Neural cell (in vitro differentiated cells): ENCODE data around the gene PHF12. TPM values are rescaled to one million over a fixed set of nuclear protein-coding genes. Genes with fewer than 3 reads are reported as not detected.

Experiments
- H2AFZ ChIP-seq: fragments of 200-600, 300-800 bp; sonication (generic), shearing (Covaris generic); 2 replicates; pipeline ENCODE4 v1.6.0; 2014; ENCODE audit warnings: low read depth, mild to moderate bottlenecking, antibody characterized with exemption, low read length, moderate library complexity
- H3F3A ChIP-seq: fragments of 200-600 bp; shearing (Covaris generic); 2 replicates; pipeline ENCODE4 v1.6.1; 2016; ENCODE audit warnings: mild to moderate bottlenecking, moderate library complexity, mixed read lengths, antibody characterized with exemption, low read length; ENCODE audit not compliant: insufficient read depth, poor library complexity, severe bottlenecking
- H3K27ac ChIP-seq: fragments of 200-600, 300-800 bp; sonication (generic), shearing (Covaris generic); 2 replicates; pipeline ENCODE4 v1.5.1; 2014; ENCODE audit warnings: mild to moderate bottlenecking, low read length, moderate library complexity
- H3K27me3 ChIP-seq: fragments of 300-800, 200-600 bp; sonication (generic), shearing (Covaris generic); 2 replicates; pipeline ENCODE4 v1.6.0; 2014; ENCODE audit warnings: mild to moderate bottlenecking, low read depth, low read length, moderate library complexity; ENCODE audit not compliant: insufficient read depth
- H3K36me3 ChIP-seq: fragments of 300-800, 200-600 bp; sonication (generic), shearing (Covaris generic); 2 replicates; pipeline ENCODE4 v1.5.1; 2014; ENCODE audit warnings: mild to moderate bottlenecking, antibody characterized with exemption, low read length, moderate library complexity; ENCODE audit not compliant: insufficient read depth
- H3K4me2 ChIP-seq: fragments of 300-800, 200-600 bp; sonication (generic), shearing (Covaris generic); 2 replicates; pipeline ENCODE4 v1.6.0; 2014; ENCODE audit warnings: mild to moderate bottlenecking, low read length
- H3K4me3 ChIP-seq: fragments of 300-800, 200-600 bp; sonication (generic), shearing (Covaris generic); 2 replicates; pipeline ENCODE4 v1.5.1; 2014; ENCODE audit warnings: mild to moderate bottlenecking, low read length, moderate library complexity
- H3K79me2 ChIP-seq: fragments of 200-600 bp; shearing (Covaris generic); replicated peaks from 2 replicates; pipeline ENCODE4 v1.6.0; 2014; ENCODE audit warnings: mild to moderate bottlenecking, low read length, moderate library complexity; ENCODE audit not compliant: insufficient read depth
- H3K9ac ChIP-seq: fragments of 300-800, 200-600 bp; sonication (generic), shearing (Covaris generic); 2 replicates; pipeline ENCODE4 v1.6.1; 2016; ENCODE audit warnings: mild to moderate bottlenecking, low read length, mixed read lengths
- H3K9me2 ChIP-seq: fragments of 200-600 bp; shearing (Covaris generic); 2 replicates; pipeline ENCODE4 v1.6.1; 2016; ENCODE audit warnings: mild to moderate bottlenecking, low read length, mixed read lengths; ENCODE audit not compliant: insufficient read depth
- H3K9me3 ChIP-seq: fragments of 200-600, 300-800 bp; sonication (generic), shearing (Covaris generic); 2 replicates; pipeline ENCODE4 v1.6.1; 2016; ENCODE audit warnings: mild to moderate bottlenecking, mixed run types, low read length, moderate library complexity, mixed read lengths
- H4K20me1 ChIP-seq: fragments of 200-600 bp; shearing (Covaris generic); 2 replicates; pipeline ENCODE4 v1.6.1; 2016; ENCODE audit warnings: mild to moderate bottlenecking, mixed run types; ENCODE audit not compliant: insufficient read depth
- EP300 ChIP-seq: fragments of 450-650 bp; conservative IDR thresholded peaks from 2 replicates; pipeline ENCODE4 v1.6.1; 2014; ENCODE audit warnings: antibody characterized with exemption, mild to moderate bottlenecking, moderate library complexity; ENCODE audit not compliant: poor library complexity, severe bottlenecking
- EZH2 ChIP-seq: fragments of 200-600, 300-800 bp; shearing (Covaris generic), sonication (generic); IDR thresholded peaks from 2 replicates; pipeline ENCODE4 v1.6.1; 2014; ENCODE audit warnings: antibody characterized with exemption, low read length, borderline replicate concordance, mild to moderate bottlenecking; ENCODE audit not compliant: insufficient read depth, poor library complexity, severe bottlenecking
- MXI1 ChIP-seq: fragments of 450-650 bp; conservative IDR thresholded peaks from 2 replicates; pipeline ENCODE4 v1.6.1; 2014; ENCODE audit warnings: antibody characterized with exemption, mild to moderate bottlenecking; ENCODE audit not compliant: poor library complexity, severe bottlenecking
- POLR2AphosphoS5 ChIP-seq: IDR thresholded peaks from 2 replicates; pipeline ENCODE4 v1.6.1; 2012
- RAD21 ChIP-seq: fragments of 450-650 bp; conservative IDR thresholded peaks from 2 replicates; pipeline ENCODE4 v1.6.1; 2014; ENCODE audit warnings: antibody characterized with exemption, mild to moderate bottlenecking, moderate library complexity
- SMC3 ChIP-seq: fragments of 450-650 bp; conservative IDR thresholded peaks from 2 replicates; pipeline ENCODE4 v1.6.1; 2014; ENCODE audit warnings: antibody characterized with exemption, mild to moderate bottlenecking, moderate library complexity; ENCODE audit not compliant: poor library complexity
- TAF1 ChIP-seq: IDR thresholded peaks from 2 replicates; pipeline ENCODE4 v1.6.1; 2012; ENCODE audit warnings: low read depth
- polyA plus RNA-seq: library from polyadenylated mRNA; depleted of rRNA; stranded (reverse); fragments of >200 nt; gene quantifications from 2 replicates; pipeline ENCODE4 v1.2.3, GENCODE V29; 2014
- TF ChIP-seq, protein P1 (sequence below): IDR thresholded peaks from 2 replicates; pipeline ENCODE4 v1.6.1; 2012; ENCODE audit warnings: borderline replicate concordance
- TF ChIP-seq, protein P2 (sequence below): fragments of 450-650 bp; IDR thresholded peaks from 2 replicates; pipeline ENCODE4 v1.5.1; 2014; ENCODE audit warnings: antibody characterized with exemption, mild to moderate bottlenecking, moderate library complexity; ENCODE audit not compliant: poor library complexity, severe bottlenecking

The PHF12 gene
- polyA plus RNA-seq, 1 donor from 2014 or later = 10.4 TPM

DNA sequence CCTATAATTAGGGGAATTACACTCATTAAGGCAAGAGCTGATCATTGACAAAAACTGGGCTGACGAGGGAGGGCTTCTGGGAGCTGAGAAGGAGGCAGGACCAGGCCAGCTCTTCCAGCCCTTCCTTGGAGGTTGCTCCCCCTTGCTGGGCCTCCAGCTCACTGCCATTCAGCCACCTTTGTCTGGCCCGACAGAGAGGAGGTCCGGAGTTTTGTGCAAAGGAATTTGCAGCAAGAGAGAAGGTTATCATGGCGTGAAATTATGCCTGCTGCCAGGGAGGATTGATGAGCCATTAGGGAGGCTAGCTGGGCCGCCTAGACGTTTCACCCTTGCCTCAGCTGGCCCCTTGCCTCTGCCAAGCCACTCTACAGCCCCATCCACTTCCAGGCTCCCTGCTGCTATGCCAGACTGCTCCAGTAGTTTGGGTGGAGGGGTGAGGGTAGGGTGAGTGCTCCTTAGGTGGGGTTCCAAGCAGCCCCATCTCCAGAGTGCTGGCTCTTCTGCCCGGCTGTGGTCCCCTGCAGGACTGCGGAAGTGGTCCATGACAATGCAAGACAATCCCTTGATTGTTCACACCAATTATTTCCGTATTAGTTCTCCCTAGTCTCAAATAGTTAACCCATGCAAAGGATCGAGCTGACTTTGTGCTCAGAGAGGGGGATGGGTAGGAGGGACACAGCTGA, 17.1 kb upstream of the PHF12 start:
- Histone ChIP-seq H3K9me2 (no peaks in the 10 kb centered on the region), H3K9me3 (no peaks in the 10 kb centered on the region), H3K27ac (no peak overlapping the region), H3K4me2 (peak overlapping the region; percentile 25), H3K9ac (no peak overlapping the region), H3K4me3 (no peak overlapping the region), H3K36me3 (no peaks in the 10 kb centered on the region), H3K27me3 (no peaks in the 10 kb centered on the region), H3F3A (no peaks in the 10 kb centered on the region), H2AFZ (no peak overlapping the region), H3K79me2 (no peaks in the 10 kb centered on the region), H4K20me1 (no peaks in the 10 kb centered on the region)
- TF ChIP-seq EP300 (no peak), POLR2AphosphoS5 (no peak), EZH2 (no peak), MXI1 (no peak), RAD21 (no peak), SMC3 (no peak), TAF1 (no peak)
- TF ChIP-seq, protein P1, sequence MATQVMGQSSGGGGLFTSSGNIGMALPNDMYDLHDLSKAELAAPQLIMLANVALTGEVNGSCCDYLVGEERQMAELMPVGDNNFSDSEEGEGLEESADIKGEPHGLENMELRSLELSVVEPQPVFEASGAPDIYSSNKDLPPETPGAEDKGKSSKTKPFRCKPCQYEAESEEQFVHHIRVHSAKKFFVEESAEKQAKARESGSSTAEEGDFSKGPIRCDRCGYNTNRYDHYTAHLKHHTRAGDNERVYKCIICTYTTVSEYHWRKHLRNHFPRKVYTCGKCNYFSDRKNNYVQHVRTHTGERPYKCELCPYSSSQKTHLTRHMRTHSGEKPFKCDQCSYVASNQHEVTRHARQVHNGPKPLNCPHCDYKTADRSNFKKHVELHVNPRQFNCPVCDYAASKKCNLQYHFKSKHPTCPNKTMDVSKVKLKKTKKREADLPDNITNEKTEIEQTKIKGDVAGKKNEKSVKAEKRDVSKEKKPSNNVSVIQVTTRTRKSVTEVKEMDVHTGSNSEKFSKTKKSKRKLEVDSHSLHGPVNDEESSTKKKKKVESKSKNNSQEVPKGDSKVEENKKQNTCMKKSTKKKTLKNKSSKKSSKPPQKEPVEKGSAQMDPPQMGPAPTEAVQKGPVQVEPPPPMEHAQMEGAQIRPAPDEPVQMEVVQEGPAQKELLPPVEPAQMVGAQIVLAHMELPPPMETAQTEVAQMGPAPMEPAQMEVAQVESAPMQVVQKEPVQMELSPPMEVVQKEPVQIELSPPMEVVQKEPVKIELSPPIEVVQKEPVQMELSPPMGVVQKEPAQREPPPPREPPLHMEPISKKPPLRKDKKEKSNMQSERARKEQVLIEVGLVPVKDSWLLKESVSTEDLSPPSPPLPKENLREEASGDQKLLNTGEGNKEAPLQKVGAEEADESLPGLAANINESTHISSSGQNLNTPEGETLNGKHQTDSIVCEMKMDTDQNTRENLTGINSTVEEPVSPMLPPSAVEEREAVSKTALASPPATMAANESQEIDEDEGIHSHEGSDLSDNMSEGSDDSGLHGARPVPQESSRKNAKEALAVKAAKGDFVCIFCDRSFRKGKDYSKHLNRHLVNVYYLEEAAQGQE = no peak
- TF ChIP-seq, protein P2, sequence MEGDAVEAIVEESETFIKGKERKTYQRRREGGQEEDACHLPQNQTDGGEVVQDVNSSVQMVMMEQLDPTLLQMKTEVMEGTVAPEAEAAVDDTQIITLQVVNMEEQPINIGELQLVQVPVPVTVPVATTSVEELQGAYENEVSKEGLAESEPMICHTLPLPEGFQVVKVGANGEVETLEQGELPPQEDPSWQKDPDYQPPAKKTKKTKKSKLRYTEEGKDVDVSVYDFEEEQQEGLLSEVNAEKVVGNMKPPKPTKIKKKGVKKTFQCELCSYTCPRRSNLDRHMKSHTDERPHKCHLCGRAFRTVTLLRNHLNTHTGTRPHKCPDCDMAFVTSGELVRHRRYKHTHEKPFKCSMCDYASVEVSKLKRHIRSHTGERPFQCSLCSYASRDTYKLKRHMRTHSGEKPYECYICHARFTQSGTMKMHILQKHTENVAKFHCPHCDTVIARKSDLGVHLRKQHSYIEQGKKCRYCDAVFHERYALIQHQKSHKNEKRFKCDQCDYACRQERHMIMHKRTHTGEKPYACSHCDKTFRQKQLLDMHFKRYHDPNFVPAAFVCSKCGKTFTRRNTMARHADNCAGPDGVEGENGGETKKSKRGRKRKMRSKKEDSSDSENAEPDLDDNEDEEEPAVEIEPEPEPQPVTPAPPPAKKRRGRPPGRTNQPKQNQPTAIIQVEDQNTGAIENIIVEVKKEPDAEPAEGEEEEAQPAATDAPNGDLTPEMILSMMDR = no peak

DNA sequence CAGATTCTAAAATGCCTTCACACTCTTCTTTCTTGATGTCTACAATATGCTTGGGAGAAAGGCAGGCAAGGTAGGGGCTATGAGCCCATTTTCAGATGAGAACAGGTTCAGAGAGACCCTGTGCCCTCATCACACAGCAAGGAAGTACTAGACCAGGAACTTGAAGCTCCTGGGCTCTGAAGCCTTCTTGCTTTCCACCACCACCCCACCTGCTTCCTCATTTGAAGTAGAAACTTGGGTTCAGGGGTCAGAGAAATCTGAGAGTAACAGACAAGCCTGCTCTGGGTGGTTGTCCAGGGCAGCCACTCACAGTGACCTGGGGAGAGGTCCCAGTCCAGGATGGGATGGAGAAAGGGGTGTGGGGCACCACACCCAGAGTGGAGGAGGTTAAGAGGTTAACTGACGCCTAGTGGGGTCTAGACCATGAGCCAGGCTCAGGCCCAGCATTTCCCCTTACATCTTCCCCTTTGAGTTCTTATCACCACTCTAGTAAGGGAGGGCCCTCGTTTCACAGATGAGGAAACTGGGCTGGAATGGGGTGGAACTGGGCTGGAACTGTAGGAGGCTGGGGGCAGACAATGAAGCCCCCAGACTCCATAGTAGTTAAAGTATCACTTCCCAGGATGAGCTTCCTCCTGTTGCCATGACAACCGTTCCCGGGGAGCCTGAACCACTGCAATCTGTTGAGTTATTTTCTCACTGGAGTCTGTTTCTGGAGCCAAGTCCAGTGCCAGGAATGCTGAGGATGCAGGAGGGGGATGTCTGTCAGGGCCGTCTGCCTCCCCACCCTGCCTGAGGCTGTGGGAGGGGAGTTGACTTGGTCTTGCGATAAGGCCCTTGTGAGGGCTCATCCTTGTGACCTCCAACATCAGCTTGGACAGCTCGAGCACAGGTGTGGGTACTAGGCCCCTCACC, 16.2 kb upstream of the PHF12 start:
- no peak overlapping the region for H3K4me3 ChIP-seq
- H3K4me2 ChIP-seq = peak overlapping the region; percentile 25
- TF ChIP-seq, protein P2 = no peak
- TF ChIP-seq SMC3 (no peak), RAD21 (no peak), POLR2AphosphoS5 (no peak), TAF1 (no peak), EP300 (no peak), EZH2 (no peak), MXI1 (no peak)
- TF ChIP-seq, protein P1 = no peak
- H3K9me3 ChIP-seq = no peaks in the 10 kb centered on the region
- no peaks in the 10 kb centered on the region for H3F3A ChIP-seq
- no peaks in the 10 kb centered on the region for H3K36me3 ChIP-seq
- no peaks in the 10 kb centered on the region for H3K79me2 ChIP-seq
- no peak overlapping the region for H2AFZ ChIP-seq
- no peaks in the 10 kb centered on the region for H3K9me2 ChIP-seq
- H4K20me1 ChIP-seq = no peaks in the 10 kb centered on the region
- H3K27me3 ChIP-seq = no peaks in the 10 kb centered on the region
- no peak overlapping the region for H3K9ac ChIP-seq
- H3K27ac ChIP-seq = no peak overlapping the region
